CD4-positive, alpha-beta T cell treated with Interferon gamma for 1 hour (primary cell): Measurements from ENCODE around the gene C16orf96.
A peak's percentile ranks its signal among the peaks of the same experiment; 100 is the strongest.

Source experiments
- DNase-seq: peaks from one replicate; pipeline ENCODE4 v3.0.0-alpha.2; 2020

The C16orf96 gene

GRCh38 chr16:4624015-4624826 lies 68.1 kb downstream of the C16orf96 start, which contains the start of gene MGRN1:
Gene MGRN1, plus strand, starts transcription at chr16:4624826. Its CDS starts 135 bp downstream, at chr16:4624961.
- peak; percentile 93 for DNase-seq

GRCh38 chr16:4624827-4625559 lies 68.9 kb downstream of the C16orf96 start:
- peak; percentile 82 for DNase-seq

GRCh38 chr16:4625560-4626159 lies 69.5 kb downstream of the C16orf96 start:
- no peak for DNase-seq

- DNase-seq: no peak
Measured at GRCh38 chr16:4626396-4626795, 70.3 kb downstream of the C16orf96 start.

GRCh38 chr16:4628283-4628682 lies 72.1 kb downstream of the C16orf96 start:
- DNase-seq: no peak

- DNase-seq: no peak
Measured at GRCh38 chr16:4631444-4631843, 75.3 kb downstream of the C16orf96 start.

- DNase-seq: no peak
Measured at GRCh38 chr16:4633910-4634635, 77.9 kb downstream of the C16orf96 start.

- DNase-seq: no peak
Measured at GRCh38 chr16:4634768-4635167, 78.6 kb downstream of the C16orf96 start.

- DNase-seq: no peak
Measured at GRCh38 chr16:4636196-4636595, 80.1 kb downstream of the C16orf96 start.

- no peak for DNase-seq
Measured at GRCh38 chr16:4637501-4638166, 81.5 kb downstream of the C16orf96 start.

- DNase-seq: no peak
Measured at GRCh38 chr16:4639899-4640509, 83.9 kb downstream of the C16orf96 start.

GRCh38 chr16:4640572-4641305 lies 84.6 kb downstream of the C16orf96 start:
- DNase-seq: no peak

- no peak for DNase-seq
Measured at GRCh38 chr16:4641306-4641687, 85.2 kb downstream of the C16orf96 start.

GRCh38 chr16:4641895-4642294 lies 85.8 kb downstream of the C16orf96 start:
- no peak for DNase-seq

- DNase-seq: no peak
Measured at GRCh38 chr16:4646773-4647643, 90.9 kb downstream of the C16orf96 start.

- DNase-seq: no peak
Measured at GRCh38 chr16:4647644-4647980, 91.5 kb downstream of the C16orf96 start.

- no peak for DNase-seq
Measured at GRCh38 chr16:4648917-4649316, 92.8 kb downstream of the C16orf96 start.

GRCh38 chr16:4649744-4650442 lies 93.8 kb downstream of the C16orf96 start:
- DNase-seq: no peak
